ENCODE data around the gene INTS11.
A peak's percentile ranks its signal among the peaks of the same experiment; 100 is the strongest.

The INTS11 gene

GRCh38 chr1:1367315-1367714 is 42.9 kb upstream of the INTS11 start:
- TF ChIP-seq POLR2AphosphoS5 (IDR thresholded peaks at IDR 0.05; ENCODE audit: borderline replicate concordance, low read depth, low read length) (no peak), FOXP2 (optimal IDR thresholded peaks at IDR 0.05; ENCODE audit: control extremely low read depth, extremely low read length, insufficient read depth) (no peak), EZH2 (IDR thresholded peaks at IDR 0.05) (no peak)
- no peak overlapping the region for H3K27ac ChIP-seq
- no peaks in the 10 kb centered on the region for H3K36me3 ChIP-seq (ENCODE audit: insufficient read depth, low read length)
- no peak overlapping the region for H3K9ac ChIP-seq (ENCODE audit: insufficient read length)
- 0 out of 2 replicates have a peak, but pooled peaks cover 3% of the 10 kb centered on the region for H3K9me3 ChIP-seq (ENCODE audit: low read depth, low read length)
- no peak overlapping the region for H3K4me3 ChIP-seq
- no peak for DNase-seq (ENCODE audit: low read depth, low spot score)

DNA sequence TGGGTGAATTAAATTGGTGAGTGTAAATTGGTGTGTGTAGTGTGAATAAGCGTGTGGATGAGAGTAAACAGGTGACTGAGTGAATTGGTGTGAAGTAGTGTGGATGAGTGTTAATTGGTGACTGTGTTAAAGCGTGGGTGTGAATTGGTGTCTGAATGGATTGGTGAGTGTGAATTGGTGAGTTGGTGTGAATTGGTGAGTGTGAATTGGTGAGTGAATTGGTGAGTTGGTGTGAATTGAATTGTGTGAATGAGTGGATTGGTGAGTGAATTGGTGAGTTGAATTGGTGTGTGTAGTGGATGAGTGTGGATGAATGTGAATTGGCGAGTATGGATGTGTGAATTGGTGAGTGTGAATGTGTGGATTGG is 42.2 kb upstream of the INTS11 start:
- H3K36me3 ChIP-seq (ENCODE audit: insufficient read depth, low read length), result no peaks in the 10 kb centered on the region
- H3K9ac ChIP-seq (ENCODE audit: insufficient read length), result no peak overlapping the region
- H3K9me3 ChIP-seq (ENCODE audit: low read depth, low read length), result 0 out of 2 replicates have a peak, but pooled peaks cover 3% of the 10 kb centered on the region
- no peak overlapping the region for H3K27ac ChIP-seq
- no peak overlapping the region for H3K4me3 ChIP-seq
- no peak for TF ChIP-seq EZH2 (IDR thresholded peaks at IDR 0.05)
- no peak for TF ChIP-seq POLR2AphosphoS5 (IDR thresholded peaks at IDR 0.05; ENCODE audit: borderline replicate concordance, low read depth, low read length)
- TF ChIP-seq FOXP2 (optimal IDR thresholded peaks at IDR 0.05; ENCODE audit: control extremely low read depth, extremely low read length, insufficient read depth), result no peak
- no peak for DNase-seq (ENCODE audit: low read depth, low spot score)

- Histone ChIP-seq H3K36me3 (ENCODE audit: insufficient read depth, low read length) (no peaks in the 10 kb centered on the region), H3K27ac (no peak overlapping the region), H3K9me3 (ENCODE audit: low read depth, low read length) (0 out of 2 replicates have a peak, but pooled peaks cover 3% of the 10 kb centered on the region), H3K4me3 (no peak overlapping the region), H3K9ac (ENCODE audit: insufficient read length) (no peak overlapping the region)
- TF ChIP-seq EZH2 (IDR thresholded peaks at IDR 0.05) (no peak), FOXP2 (optimal IDR thresholded peaks at IDR 0.05; ENCODE audit: control extremely low read depth, extremely low read length, insufficient read depth) (no peak), POLR2AphosphoS5 (IDR thresholded peaks at IDR 0.05; ENCODE audit: borderline replicate concordance, low read depth, low read length) (no peak)
- DNase-seq (ENCODE audit: low read depth, low spot score), result no peak
Observed at GRCh38 chr1:1365875-1366698, 41.6 kb upstream of the INTS11 start.

DNA sequence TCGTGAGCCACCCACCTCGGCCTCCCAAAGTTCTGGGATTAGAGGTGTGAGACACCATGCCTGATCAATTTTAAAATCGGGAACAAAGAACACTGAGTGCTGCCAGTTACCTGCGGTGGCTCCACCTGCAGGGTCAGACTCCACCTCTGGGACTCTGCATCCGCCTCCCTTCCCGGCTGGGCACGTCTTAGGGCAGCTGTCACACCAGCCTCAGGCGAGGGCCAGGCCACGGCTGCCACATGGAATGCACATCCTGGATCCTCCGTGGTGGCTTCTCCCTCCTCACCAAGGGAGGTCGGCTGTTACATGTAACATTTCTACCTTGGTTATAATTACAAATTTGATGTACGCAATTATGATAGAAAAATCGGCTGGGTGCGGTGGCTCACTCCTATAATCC is 39.8 kb upstream of the INTS11 start:
- H3K27ac ChIP-seq, result no peak overlapping the region
- TF ChIP-seq EZH2 (IDR thresholded peaks at IDR 0.05), result no peak
- no peak for TF ChIP-seq FOXP2 (optimal IDR thresholded peaks at IDR 0.05; ENCODE audit: control extremely low read depth, extremely low read length, insufficient read depth)
- TF ChIP-seq POLR2AphosphoS5 (IDR thresholded peaks at IDR 0.05; ENCODE audit: borderline replicate concordance, low read depth, low read length), result no peak
- H3K36me3 ChIP-seq (ENCODE audit: insufficient read depth, low read length), result no peaks in the 10 kb centered on the region
- no peak for DNase-seq (ENCODE audit: low read depth, low spot score)
- H3K4me3 ChIP-seq, result no peak overlapping the region
- no peak overlapping the region for H3K9ac ChIP-seq (ENCODE audit: insufficient read length)
- 0 out of 2 replicates have a peak, but pooled peaks cover 3% of the 10 kb centered on the region for H3K9me3 ChIP-seq (ENCODE audit: low read depth, low read length)

DNA sequence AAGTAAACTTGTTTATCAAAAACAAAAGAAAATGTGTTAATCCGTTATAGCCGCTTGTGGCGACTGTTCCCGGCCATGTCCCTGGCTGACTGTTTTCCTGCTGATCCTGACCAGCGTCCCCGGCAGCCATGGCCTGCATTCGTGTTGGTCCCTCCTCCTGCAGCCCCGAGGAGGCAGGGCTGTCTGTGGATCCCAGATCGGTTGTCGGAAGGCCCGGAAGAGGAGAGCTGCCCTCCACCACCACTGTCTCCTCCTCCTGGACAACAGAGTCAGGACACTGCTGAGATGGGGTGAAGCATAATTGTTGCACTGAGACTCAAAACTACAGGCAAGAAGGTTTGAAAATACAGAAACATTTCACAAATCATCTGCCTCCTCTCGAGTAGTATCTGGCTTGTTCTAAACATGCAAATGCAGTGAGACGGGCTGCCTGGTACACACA is 37.5 kb upstream of the INTS11 start:
- Histone ChIP-seq H3K4me3 (no peak overlapping the region), H3K27ac (peak overlapping the region; percentile 68), H3K9me3 (ENCODE audit: low read depth, low read length) (no peaks in the 10 kb centered on the region), H3K36me3 (ENCODE audit: insufficient read depth, low read length) (no peaks in the 10 kb centered on the region), H3K9ac (ENCODE audit: insufficient read length) (peak overlapping the region; percentile 47)
- no peak for DNase-seq (ENCODE audit: low read depth, low spot score)
- TF ChIP-seq FOXP2 (optimal IDR thresholded peaks at IDR 0.05; ENCODE audit: control extremely low read depth, extremely low read length, insufficient read depth) (peak; percentile 28), EZH2 (IDR thresholded peaks at IDR 0.05) (no peak), POLR2AphosphoS5 (IDR thresholded peaks at IDR 0.05; ENCODE audit: borderline replicate concordance, low read depth, low read length) (no peak)

GRCh38 chr1:1361233-1361981 is 36.9 kb upstream of the INTS11 start:
- 0 out of 2 replicates have a peak overlapping the region, but pooled peaks have one; percentile 24 for H3K4me3 ChIP-seq
- H3K9me3 ChIP-seq (ENCODE audit: low read depth, low read length), result no peaks in the 10 kb centered on the region
- H3K36me3 ChIP-seq (ENCODE audit: insufficient read depth, low read length), result no peaks in the 10 kb centered on the region
- H3K9ac ChIP-seq (ENCODE audit: insufficient read length), result peak overlapping the region; percentile 47
- DNase-seq (ENCODE audit: low read depth, low spot score), result no peak
- peak; percentile 36; the same call in 1 of the 2 replicates for TF ChIP-seq POLR2AphosphoS5 (IDR thresholded peaks at IDR 0.05; ENCODE audit: borderline replicate concordance, low read depth, low read length)
- TF ChIP-seq EZH2 (IDR thresholded peaks at IDR 0.05), result no peak
- H3K27ac ChIP-seq, result peak overlapping the region; percentile 68

- TF ChIP-seq EZH2 (IDR thresholded peaks at IDR 0.05), result no peak
- no peak for TF ChIP-seq POLR2AphosphoS5 (IDR thresholded peaks at IDR 0.05; ENCODE audit: borderline replicate concordance, low read depth, low read length)
- no peak for TF ChIP-seq FOXP2 (optimal IDR thresholded peaks at IDR 0.05; ENCODE audit: control extremely low read depth, extremely low read length, insufficient read depth)
- H3K4me3 ChIP-seq, result peak overlapping the region; percentile 21; the same call in 1 of the 2 replicates
- no peak for DNase-seq (ENCODE audit: low read depth, low spot score)
- H3K9ac ChIP-seq (ENCODE audit: insufficient read length), result no peak overlapping the region
- no peaks in the 10 kb centered on the region for H3K9me3 ChIP-seq (ENCODE audit: low read depth, low read length)
- H3K36me3 ChIP-seq (ENCODE audit: insufficient read depth, low read length), result no peaks in the 10 kb centered on the region
- H3K27ac ChIP-seq, result no peak overlapping the region
Observed at GRCh38 chr1:1360506-1361169, 36.2 kb upstream of the INTS11 start.

Data from SK-N-MC (cell line).